ENCODE results near the gene PXYLP1. TPM values are rescaled to one million over a fixed set of nuclear protein-coding genes. Genes with fewer than 3 reads are reported as not detected.
"Not testable (repeated sequence)": the region's sequence is repeated elsewhere in the genome, so short reads cannot be mapped to it uniquely, and the experiment has no call there.

Gene PXYLP1
- total RNA-seq, 1 experiment from 2014 or later: 16.3 TPM

GRCh38 chr3:141203866-141204265, 27.8 kb upstream of the PXYLP1 start:
- no peak for DNase-seq
- no peaks in the 10 kb centered on the region for H3K36me3 Mint-ChIP-seq (ENCODE audit: insufficient read depth, unreplicated experiment)
- H3K27me3 Mint-ChIP-seq (ENCODE audit: unreplicated experiment): peaks cover 40% of the 10 kb centered on the region
- BruUV-seq (replicated peaks): no TSS peak
- no peak overlapping the region for H3K27ac Mint-ChIP-seq (ENCODE audit: unreplicated experiment)
- no peaks in the 10 kb centered on the region for H3K9me3 Mint-ChIP-seq (ENCODE audit: low read depth, unreplicated experiment)
- TF ChIP-seq CTCF (IDR thresholded peaks at IDR 0.05; ENCODE audit: unreplicated experiment): no peak
- no peaks in the 10 kb centered on the region for H3K4me1 Mint-ChIP-seq (ENCODE audit: low read depth, unreplicated experiment)
- intact Hi-C loops (cut with micrococcal nuclease; ENCODE audit: unreplicated experiment): no loop called here
- no peak overlapping the region for H3K4me3 Mint-ChIP-seq (ENCODE audit: low read depth, unreplicated experiment)
- CTCF ChIA-PET: no interaction called here

GRCh38 chr3:141204343-141204742, 27.3 kb upstream of the PXYLP1 start:
- Mint-ChIP-seq H3K4me1 (ENCODE audit: low read depth, unreplicated experiment) (no peaks in the 10 kb centered on the region), H3K9me3 (ENCODE audit: low read depth, unreplicated experiment) (no peaks in the 10 kb centered on the region), H3K27me3 (ENCODE audit: unreplicated experiment) (peaks cover 35% of the 10 kb centered on the region), H3K36me3 (ENCODE audit: insufficient read depth, unreplicated experiment) (no peaks in the 10 kb centered on the region), H3K4me3 (ENCODE audit: low read depth, unreplicated experiment) (no peak overlapping the region), H3K27ac (ENCODE audit: unreplicated experiment) (no peak overlapping the region)
- CTCF ChIA-PET: no interaction called here
- DNase-seq: no peak
- TF ChIP-seq CTCF (IDR thresholded peaks at IDR 0.05; ENCODE audit: unreplicated experiment): no peak
- no TSS peak for BruUV-seq (replicated peaks)
- intact Hi-C loops (cut with micrococcal nuclease; ENCODE audit: unreplicated experiment): no loop called here

GRCh38 chr3:141211306-141211705, 20.3 kb upstream of the PXYLP1 start:
- BruUV-seq (replicated peaks); CTCF ChIA-PET; H3K36me3 Mint-ChIP-seq (ENCODE audit: insufficient read depth, unreplicated experiment); H3K4me3 Mint-ChIP-seq (ENCODE audit: low read depth, unreplicated experiment); H3K27ac Mint-ChIP-seq (ENCODE audit: unreplicated experiment); H3K9me3 Mint-ChIP-seq (ENCODE audit: low read depth, unreplicated experiment); DNase-seq; H3K4me1 Mint-ChIP-seq (ENCODE audit: low read depth, unreplicated experiment): not testable (repeated sequence)
- H3K27me3 Mint-ChIP-seq (ENCODE audit: unreplicated experiment): peaks cover 11% of the 10 kb centered on the region
- intact Hi-C loops (cut with micrococcal nuclease; ENCODE audit: unreplicated experiment): loop anchor here (10.0 kb wide), 1 partner anchor 1207 kb away; no protein-coding TSS in a partner anchor

- BruUV-seq (replicated peaks): no TSS peak
- Mint-ChIP-seq H3K4me1 (ENCODE audit: low read depth, unreplicated experiment) (no peaks in the 10 kb centered on the region), H3K27ac (ENCODE audit: unreplicated experiment) (no peak overlapping the region), H3K4me3 (ENCODE audit: low read depth, unreplicated experiment) (no peak overlapping the region), H3K36me3 (ENCODE audit: insufficient read depth, unreplicated experiment) (no peaks in the 10 kb centered on the region), H3K9me3 (ENCODE audit: low read depth, unreplicated experiment) (peaks cover 2% of the 10 kb centered on the region), H3K27me3 (ENCODE audit: unreplicated experiment) (peaks cover 19% of the 10 kb centered on the region)
- no peak for DNase-seq
- intact Hi-C loops (cut with micrococcal nuclease; ENCODE audit: unreplicated experiment): loop anchor here (10.0 kb wide), 1 partner anchor 1207 kb away; no protein-coding TSS in a partner anchor
- CTCF ChIA-PET: no interaction called here
- TF ChIP-seq CTCF (IDR thresholded peaks at IDR 0.05; ENCODE audit: unreplicated experiment): no peak
Observed at GRCh38 chr3:141212101-141212500, 19.5 kb upstream of the PXYLP1 start.

- Mint-ChIP-seq H3K4me3 (ENCODE audit: low read depth, unreplicated experiment) (no peak overlapping the region), H3K36me3 (ENCODE audit: insufficient read depth, unreplicated experiment) (no peaks in the 10 kb centered on the region), H3K27me3 (ENCODE audit: unreplicated experiment) (peaks cover 24% of the 10 kb centered on the region), H3K4me1 (ENCODE audit: low read depth, unreplicated experiment) (no peaks in the 10 kb centered on the region), H3K9me3 (ENCODE audit: low read depth, unreplicated experiment) (peaks cover 2% of the 10 kb centered on the region), H3K27ac (ENCODE audit: unreplicated experiment) (no peak overlapping the region)
- intact Hi-C loops (cut with micrococcal nuclease; ENCODE audit: unreplicated experiment): loop anchor here (10.0 kb wide), 1 partner anchor 1208 kb away; no protein-coding TSS in a partner anchor
- CTCF ChIA-PET: no interaction called here
- TF ChIP-seq CTCF (IDR thresholded peaks at IDR 0.05; ENCODE audit: unreplicated experiment): no peak
- DNase-seq: no peak
- no TSS peak for BruUV-seq (replicated peaks)
Observed at GRCh38 chr3:141212555-141212954, 19.1 kb upstream of the PXYLP1 start.
